HEK293T (cell line): ENCODE measurements around the gene OAS2.

Experiments
- ARNT ChIP-seq: fragments of 450-650 bp; IDR thresholded peaks from 2 replicates; pipeline ENCODE4 v1.6.1; 2017; ENCODE audit warnings: mild to moderate bottlenecking
- BHLHE40 ChIP-seq: fragments of 450-650 bp; IDR thresholded peaks from 2 replicates; pipeline ENCODE4 v1.6.1; 2016; ENCODE audit warnings: mild to moderate bottlenecking, moderate library complexity, borderline replicate concordance
- CTBP1 ChIP-seq: fragments of 450-650 bp; IDR thresholded peaks from 2 replicates; pipeline ENCODE4 v1.6.1; 2016; ENCODE audit warnings: borderline replicate concordance
- ELF4 ChIP-seq: fragments of 450-650 bp; IDR thresholded peaks from 2 replicates; pipeline ENCODE4 v1.6.1; 2017; ENCODE audit warnings: antibody characterized with exemption
- FOXA1 ChIP-seq: fragments of 450-650 bp; IDR thresholded peaks from 2 replicates; pipeline ENCODE4 v1.6.1; 2016; ENCODE audit warnings: mild to moderate bottlenecking
- FOXK2 ChIP-seq: fragments of 450-650 bp; IDR thresholded peaks from 2 replicates; pipeline ENCODE4 v1.6.1; 2016; ENCODE audit warnings: mild to moderate bottlenecking
- FOXM1 ChIP-seq: fragments of 450-650 bp; IDR thresholded peaks from 2 replicates; pipeline ENCODE4 v1.6.1; 2017; ENCODE audit warnings: mild to moderate bottlenecking, borderline replicate concordance
- HDGF ChIP-seq: fragments of 450-650 bp; IDR thresholded peaks from 2 replicates; pipeline ENCODE4 v1.6.1; 2017; ENCODE audit warnings: antibody characterized with exemption, borderline replicate concordance
- L3MBTL2 ChIP-seq: fragments of 450-650 bp; conservative IDR thresholded peaks from 2 replicates; pipeline ENCODE4 v1.6.1; 2016; ENCODE audit warnings: mild to moderate bottlenecking
- LEF1 ChIP-seq: fragments of 450-650 bp; IDR thresholded peaks from 2 replicates; pipeline ENCODE4 v1.6.1; 2017; ENCODE audit warnings: mild to moderate bottlenecking, borderline replicate concordance
- NFRKB ChIP-seq: fragments of 450-650 bp; IDR thresholded peaks from 2 replicates; pipeline ENCODE4 v1.6.1; 2016; ENCODE audit warnings: mild to moderate bottlenecking, moderate library complexity
- SP1 ChIP-seq: fragments of 450-650 bp; IDR thresholded peaks from 2 replicates; pipeline ENCODE4 v1.6.1; 2017
- SUZ12 ChIP-seq: fragments of 450-650 bp; IDR thresholded peaks from 2 replicates; pipeline ENCODE4 v1.6.1; 2016; ENCODE audit warnings: mild to moderate bottlenecking
- TARDBP ChIP-seq: fragments of 450-650 bp; IDR thresholded peaks from 2 replicates; pipeline ENCODE4 v1.6.1; 2016

GRCh38 chr12:112970391-112970790 lies 7.9 kb upstream of the OAS2 start:
- TF ChIP-seq CTBP1 (no peak), TARDBP (no peak), FOXM1 (no peak), NFRKB (no peak), FOXK2 (no peak), ARNT (no peak), SUZ12 (no peak), SP1 (no peak), L3MBTL2 (no peak), ELF4 (no peak), BHLHE40 (no peak), FOXA1 (no peak), LEF1 (no peak), HDGF (no peak)
